IPS DF 6.9 (cell line): ENCODE data around the gene NDUFS6.

Experiments
- DNase-seq: peaks from one replicate; pipeline ENCODE4 v3.0.0-alpha.2; 2013; ENCODE audit warnings: low read depth, low spot score
- H3K27ac ChIP-seq: one replicate; pipeline ENCODE4 v1.5.1; 2013; ENCODE audit warnings: low read length, control low read depth
- H3K27me3 ChIP-seq: 2 replicates; pipeline ENCODE4 v1.6.1; 2013; ENCODE audit warnings: mild to moderate bottlenecking, low read length; ENCODE audit not compliant: control insufficient read depth, insufficient read depth
- H3K36me3 ChIP-seq: 2 replicates; pipeline ENCODE4 v1.6.1; 2013; ENCODE audit warnings: low read length; ENCODE audit not compliant: control insufficient read depth, insufficient read depth
- H3K4me1 ChIP-seq: 2 replicates; pipeline ENCODE4 v1.6.1; 2013; ENCODE audit warnings: low read length; ENCODE audit not compliant: control insufficient read depth, insufficient read depth
- H3K4me3 ChIP-seq: 2 replicates; pipeline ENCODE4 v1.5.1; 2013; ENCODE audit warnings: mild to moderate bottlenecking, low read length
- H3K9me3 ChIP-seq: 2 replicates; pipeline ENCODE4 v1.6.1; 2013; ENCODE audit warnings: low read length, inconsistent platforms; ENCODE audit not compliant: control insufficient read depth, insufficient read depth
- WGBS: extraction: QIAGEN DNeasy Blood & Tissue Kit; methylation state at CpG from one replicate; pipeline ENCODE4 v1.1.7; 2013; ENCODE audit warnings: mixed read lengths, missing lambda C conversion rate; ENCODE audit not compliant: insufficient read length, insufficient coverage; 5-methylcytosine and 5-hydroxymethylcytosine counted together

The NDUFS6 gene

DNA sequence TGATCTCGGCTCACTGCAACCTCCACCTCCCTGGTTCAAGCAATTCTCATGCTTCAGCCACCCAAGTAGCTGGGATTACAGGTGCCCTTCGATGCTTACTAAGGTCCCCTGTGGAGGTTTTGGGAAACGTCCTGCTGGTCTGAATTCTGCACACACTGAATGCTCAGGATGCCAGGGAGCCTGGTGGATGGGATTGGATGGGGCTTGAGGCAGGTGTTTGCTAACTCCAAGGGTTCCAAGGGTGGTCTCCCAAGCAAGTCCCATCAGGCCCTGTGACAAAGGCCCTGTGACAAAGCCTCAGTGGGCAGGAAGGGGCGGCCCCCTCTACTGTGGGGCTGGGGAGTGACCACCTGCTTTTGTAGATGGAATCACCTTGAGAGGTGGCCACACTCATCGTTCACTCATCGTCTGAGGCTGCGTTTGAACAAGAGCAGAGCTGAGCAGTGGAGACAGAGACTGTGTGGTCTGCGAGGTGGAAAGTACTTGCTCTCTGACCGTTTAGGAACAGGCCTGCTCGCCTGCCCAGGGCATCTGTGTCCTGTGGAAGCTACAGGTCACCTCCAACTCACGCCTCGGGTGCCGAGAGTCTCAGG, 41.7 kb upstream of the NDUFS6 start:
- H3K4me3 ChIP-seq: no peak overlapping the region
- H3K36me3 ChIP-seq: no peaks in the 10 kb centered on the region
- H3K4me1 ChIP-seq: no peaks in the 10 kb centered on the region; the same call in 1 of the 2 replicates
- no peaks in the 10 kb centered on the region for H3K27me3 ChIP-seq
- WGBS: no CpG with 5 or more reads among the region's 13 CpGs
- H3K27ac ChIP-seq: no peak overlapping the region
- no peak for DNase-seq
- H3K9me3 ChIP-seq: no peaks in the 10 kb centered on the region; the same call in 1 of the 2 replicates

GRCh38 chr5:1760231-1760630, 41.0 kb upstream of the NDUFS6 start:
- Histone ChIP-seq H3K9me3 (no peaks in the 10 kb centered on the region; the same call in 1 of the 2 replicates), H3K27me3 (no peaks in the 10 kb centered on the region), H3K36me3 (no peaks in the 10 kb centered on the region), H3K4me1 (no peaks in the 10 kb centered on the region; the same call in 1 of the 2 replicates), H3K4me3 (no peak overlapping the region), H3K27ac (no peak overlapping the region)
- DNase-seq: no peak
- WGBS: no CpG with 5 or more reads among the region's 4 CpGs

DNA sequence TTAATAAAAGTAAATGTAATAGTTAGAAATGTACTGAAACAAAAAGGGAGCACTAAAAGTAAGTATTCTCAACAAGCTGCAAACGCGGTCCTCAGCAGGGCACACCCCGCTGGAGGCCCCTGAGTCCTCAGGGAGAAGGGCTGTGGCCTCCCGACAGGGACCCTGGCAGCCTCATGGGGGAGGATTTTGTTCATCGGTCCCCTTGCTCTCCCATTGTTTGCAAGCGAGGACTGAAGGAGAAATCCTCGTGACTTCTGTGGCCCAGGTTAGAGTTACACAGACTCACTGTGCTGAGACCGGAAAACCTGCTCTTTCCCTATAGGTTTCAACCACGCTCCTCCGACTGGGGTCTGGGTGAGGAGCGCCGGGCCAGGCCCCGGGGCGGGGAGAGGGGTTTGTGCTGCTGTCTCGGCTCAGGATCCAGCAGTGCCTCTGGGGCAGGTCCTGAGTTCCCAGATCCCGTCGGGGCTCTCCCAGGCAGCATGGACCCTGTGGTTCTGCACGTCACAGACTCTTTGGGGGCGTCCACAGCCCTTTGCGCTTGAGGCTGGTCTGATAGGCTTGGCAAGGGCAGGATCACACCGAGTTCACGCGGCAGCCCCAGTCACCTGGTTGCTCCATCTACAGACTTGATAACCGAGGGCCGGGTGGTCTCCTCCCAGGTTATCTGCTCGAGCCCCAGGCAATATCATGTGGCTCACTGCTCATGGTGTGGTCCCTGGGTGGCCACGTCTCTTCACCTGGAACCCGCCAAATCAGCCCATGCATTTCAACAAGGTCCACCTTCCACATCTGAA, 40.4 kb upstream of the NDUFS6 start:
- H3K9me3 ChIP-seq: no peaks in the 10 kb centered on the region; the same call in 1 of the 2 replicates
- no peak overlapping the region for H3K27ac ChIP-seq
- no peak overlapping the region for H3K4me3 ChIP-seq
- H3K36me3 ChIP-seq: no peaks in the 10 kb centered on the region
- DNase-seq: no peak
- no CpG with 5 or more reads among the region's 28 CpGs for WGBS
- no peaks in the 10 kb centered on the region; the same call in 1 of the 2 replicates for H3K4me1 ChIP-seq
- H3K27me3 ChIP-seq: no peaks in the 10 kb centered on the region

DNA sequence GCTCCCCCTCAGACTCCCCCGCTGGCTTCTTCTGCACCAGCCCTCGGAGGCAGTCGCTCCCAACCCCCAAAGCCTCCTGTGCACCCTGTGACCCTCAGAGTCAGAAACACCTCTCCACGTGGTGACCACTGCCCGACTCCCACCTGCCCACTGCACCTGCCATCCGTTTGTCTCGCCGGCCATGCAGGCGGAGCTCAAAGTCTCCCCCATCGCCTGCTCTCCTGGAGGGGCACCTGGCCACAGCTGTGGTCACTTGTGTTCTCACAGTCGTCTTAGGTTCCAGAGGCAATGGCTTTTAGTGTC, 39.8 kb upstream of the NDUFS6 start:
- H3K4me3 ChIP-seq: no peak overlapping the region
- H3K4me1 ChIP-seq: no peaks in the 10 kb centered on the region; the same call in 1 of the 2 replicates
- no CpG with 5 or more reads among the region's 11 CpGs for WGBS
- no peaks in the 10 kb centered on the region for H3K27me3 ChIP-seq
- DNase-seq: no peak
- H3K27ac ChIP-seq: no peak overlapping the region
- no peaks in the 10 kb centered on the region; the same call in 1 of the 2 replicates for H3K9me3 ChIP-seq
- no peaks in the 10 kb centered on the region for H3K36me3 ChIP-seq

- Histone ChIP-seq H3K9me3 (no peaks in the 10 kb centered on the region), H3K36me3 (no peaks in the 10 kb centered on the region), H3K4me1 (no peaks in the 10 kb centered on the region; the same call in 1 of the 2 replicates), H3K4me3 (no peak overlapping the region), H3K27ac (no peak overlapping the region), H3K27me3 (no peaks in the 10 kb centered on the region)
- no CpG with 5 or more reads among the region's 25 CpGs for WGBS
- no peak for DNase-seq
Observed at GRCh38 chr5:1762121-1762882, 38.9 kb upstream of the NDUFS6 start.

GRCh38 chr5:1762883-1763547, 38.2 kb upstream of the NDUFS6 start:
- H3K9me3 ChIP-seq: no peaks in the 10 kb centered on the region
- no peak overlapping the region for H3K27ac ChIP-seq
- WGBS: no CpG with 5 or more reads among the region's 13 CpGs
- H3K36me3 ChIP-seq: no peaks in the 10 kb centered on the region
- no peak overlapping the region for H3K4me3 ChIP-seq
- no peak for DNase-seq
- H3K27me3 ChIP-seq: no peaks in the 10 kb centered on the region
- no peaks in the 10 kb centered on the region; the same call in 1 of the 2 replicates for H3K4me1 ChIP-seq

DNA sequence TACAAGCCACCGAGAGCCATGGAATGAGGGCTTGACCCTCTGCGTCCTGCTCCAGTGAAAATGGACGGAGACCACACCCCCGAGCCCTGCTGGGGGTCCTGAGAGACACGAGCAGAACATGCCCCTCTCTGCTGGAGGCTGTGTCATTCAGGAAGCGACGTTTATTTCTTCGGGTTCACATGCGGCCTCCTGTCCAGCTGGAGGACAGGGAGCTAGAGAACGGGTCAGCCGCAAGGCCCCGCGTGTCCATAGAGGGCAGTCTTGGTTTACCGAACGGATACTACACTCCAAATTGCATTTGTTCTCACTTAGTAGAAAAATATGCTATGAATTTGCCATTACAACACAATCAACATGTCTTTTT, 37.7 kb upstream of the NDUFS6 start:
- Histone ChIP-seq H3K4me1 (no peaks in the 10 kb centered on the region; the same call in 1 of the 2 replicates), H3K27me3 (no peaks in the 10 kb centered on the region), H3K4me3 (no peak overlapping the region), H3K27ac (no peak overlapping the region), H3K9me3 (no peaks in the 10 kb centered on the region), H3K36me3 (no peaks in the 10 kb centered on the region)
- peak; percentile 18 for DNase-seq
- WGBS: no CpG with 5 or more reads among the region's 15 CpGs

DNA sequence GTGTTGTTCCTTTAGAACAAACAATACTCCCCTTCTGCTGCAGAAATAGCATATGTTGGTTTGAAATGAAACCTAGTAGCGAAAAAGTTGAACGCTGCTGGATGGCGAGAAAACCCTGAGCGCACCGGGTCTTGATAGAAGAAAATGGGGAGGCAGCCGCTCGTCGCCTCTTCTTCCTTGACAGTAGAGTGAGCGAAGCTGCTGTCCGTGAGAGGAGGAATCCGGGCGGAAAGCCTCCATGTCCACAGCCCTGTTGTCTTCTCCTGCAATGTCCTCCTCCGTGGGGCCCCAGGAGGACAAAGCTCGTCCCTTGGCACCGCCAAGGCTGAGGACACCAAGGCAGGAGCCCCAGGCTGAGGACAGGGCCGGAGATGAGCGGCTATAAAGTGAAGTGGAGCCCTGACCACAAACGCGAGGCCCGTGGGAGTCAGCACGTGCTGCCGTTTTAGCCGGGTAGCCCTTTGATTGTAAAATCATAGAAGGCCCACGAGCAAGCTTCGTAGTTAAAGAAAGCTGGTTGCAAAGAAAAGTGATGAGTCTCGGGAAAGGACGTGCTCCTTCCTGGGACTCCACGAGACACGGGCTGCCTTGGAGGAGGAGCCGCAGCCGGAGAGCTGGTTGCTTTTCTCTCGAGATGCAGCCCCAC, 37.1 kb upstream of the NDUFS6 start:
- Histone ChIP-seq H3K4me3 (no peak overlapping the region), H3K36me3 (no peaks in the 10 kb centered on the region), H3K27me3 (no peaks in the 10 kb centered on the region), H3K4me1 (no peaks in the 10 kb centered on the region; the same call in 1 of the 2 replicates), H3K27ac (no peak overlapping the region), H3K9me3 (no peaks in the 10 kb centered on the region)
- WGBS: no CpG with 5 or more reads among the region's 32 CpGs
- no peak for DNase-seq

DNA sequence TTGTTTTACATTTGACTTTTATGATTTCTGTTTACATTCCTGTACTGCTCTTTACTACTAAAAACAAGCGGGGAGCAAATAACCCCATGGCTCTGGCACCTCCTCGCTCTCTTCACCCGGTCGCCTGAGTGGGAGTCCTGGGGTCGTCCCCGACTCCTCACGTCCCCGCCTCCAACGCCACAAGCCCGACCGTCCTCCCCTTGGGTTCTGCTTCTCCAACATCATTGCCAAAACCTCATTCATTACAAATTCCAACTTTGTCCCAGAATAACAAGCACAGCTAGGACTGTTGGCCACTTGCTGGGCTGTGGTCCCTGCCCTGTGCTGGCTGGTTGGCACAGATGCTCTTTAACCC, 36.6 kb upstream of the NDUFS6 start:
- no CpG with 5 or more reads among the region's 11 CpGs for WGBS

More for the DNA sequence above, 36.6 kb upstream of the NDUFS6 start:
- no peaks in the 10 kb centered on the region for H3K27me3 ChIP-seq
- no peaks in the 10 kb centered on the region; the same call in 1 of the 2 replicates for H3K4me1 ChIP-seq
- H3K4me3 ChIP-seq: no peak overlapping the region
- H3K9me3 ChIP-seq: no peaks in the 10 kb centered on the region
- no peaks in the 10 kb centered on the region for H3K36me3 ChIP-seq
- no peak overlapping the region for H3K27ac ChIP-seq
- no peak for DNase-seq
